GM23338 (cell line): ENCODE results near the gene C6orf47. TPM values are rescaled to one million over a fixed set of nuclear protein-coding genes. Genes with fewer than 3 reads are reported as not detected.

Source experiments
- ATAC-seq: fragments of 200-7000 bp; cut with Tn5 transposase; 3 replicates; pipeline ENCODE4 v1.9.1; 2020
- DNase-seq: peaks from one replicate; pipeline ENCODE4 v3.0.0-alpha.2; 2015; ENCODE audit warnings: low spot score
- H2AFZ ChIP-seq: fragments of 200-600 bp; sonication (generic); 2 replicates; pipeline ENCODE4 v1.8.0; 2016; ENCODE audit warnings: antibody characterized with exemption, mild to moderate bottlenecking, moderate library complexity
- H3F3A ChIP-seq: fragments of 200-600 bp; sonication (generic); replicated peaks from 2 replicates; pipeline ENCODE4 v1.8.0; 2017; ENCODE audit warnings: antibody characterized with exemption, mixed run types, low read depth
- H3K27ac ChIP-seq: fragments of 200-600 bp; sonication (generic); 2 replicates; pipeline ENCODE4 v1.6.1; 2016; ENCODE audit warnings: low read depth
- H3K27me3 ChIP-seq: fragments of 200-600 bp; sonication (generic); 2 replicates; pipeline ENCODE4 v1.8.0; 2016; ENCODE audit warnings: mild to moderate bottlenecking, mixed run types, moderate library complexity; ENCODE audit not compliant: insufficient read depth
- H3K36me3 ChIP-seq: fragments of 200-600 bp; sonication (generic); 2 replicates; pipeline ENCODE4 v1.8.0; 2016; ENCODE audit warnings: mild to moderate bottlenecking; ENCODE audit not compliant: insufficient read depth
- H3K4me1 ChIP-seq: fragments of 200-600 bp; sonication (generic); 2 replicates; pipeline ENCODE4 v1.8.0; 2016; ENCODE audit warnings: mild to moderate bottlenecking, moderate library complexity; ENCODE audit not compliant: insufficient read depth
- H3K4me2 ChIP-seq: fragments of 200-600 bp; sonication (generic); 2 replicates; pipeline ENCODE4 v1.7.1; 2017; ENCODE audit warnings: mixed run types
- H3K4me3 ChIP-seq: fragments of 200-600 bp; sonication (generic); 2 replicates; pipeline ENCODE4 v1.6.1; 2016; ENCODE audit warnings: mixed run types
- H3K79me2 ChIP-seq: fragments of 200-600 bp; sonication (generic); replicated peaks from 2 replicates; pipeline ENCODE4 v1.8.0; 2017; ENCODE audit warnings: mild to moderate bottlenecking; ENCODE audit not compliant: insufficient read depth
- H3K9me2 ChIP-seq: fragments of 200-600 bp; sonication (generic); 2 replicates; pipeline ENCODE4 v1.8.0; 2017; ENCODE audit not compliant: insufficient read depth
- H4K20me1 ChIP-seq: fragments of 200-600 bp; sonication (generic); replicated peaks from 2 replicates; pipeline ENCODE4 v1.8.0; 2017; ENCODE audit warnings: mild to moderate bottlenecking; ENCODE audit not compliant: insufficient read depth
- H3K27ac Mint-ChIP-seq: 2 replicates; pipeline ENCODE4 v1.8.0; 2020; ENCODE audit warnings: inconsistent platforms, mild to moderate bottlenecking, moderate library complexity, mixed read lengths
- H3K27me3 Mint-ChIP-seq: 3 replicates; pipeline ENCODE4 v1.8.0; 2022; ENCODE audit warnings: low read depth, mild to moderate bottlenecking, moderate library complexity, mixed read lengths, inconsistent platforms; ENCODE audit not compliant: insufficient read depth, poor library complexity
- H3K36me3 Mint-ChIP-seq: 3 replicates; pipeline ENCODE4 v1.8.0; 2021; ENCODE audit warnings: low read depth, mild to moderate bottlenecking, inconsistent platforms, moderate library complexity, mixed read lengths
- H3K4me1 Mint-ChIP-seq: 3 replicates; pipeline ENCODE4 v1.8.0; 2020; ENCODE audit warnings: mild to moderate bottlenecking, inconsistent platforms, mixed read lengths
- H3K4me3 Mint-ChIP-seq: 3 replicates; pipeline ENCODE4 v1.8.0; 2021; ENCODE audit warnings: moderate library complexity, mild to moderate bottlenecking, inconsistent platforms, mixed read lengths
- H3K9me3 Mint-ChIP-seq: 3 replicates; pipeline ENCODE4 v1.8.0; 2020; ENCODE audit warnings: moderate library complexity, mild to moderate bottlenecking, inconsistent platforms, mixed read lengths
- CREB1 ChIP-seq: fragments of 250-450 bp; sonication (Bioruptor Pico); IDR thresholded peaks from 2 replicates; pipeline ENCODE4 v1.5.0; 2020; ENCODE audit warnings: low read depth, mild to moderate bottlenecking, moderate library complexity
- NANOG ChIP-seq: IDR thresholded peaks from 2 replicates; pipeline ENCODE4 v1.6.1; 2016; ENCODE audit warnings: antibody characterized with exemption, borderline replicate concordance
- ZNF331 ChIP-seq: fragments of 250-450 bp; sonication (Bioruptor Pico); IDR thresholded peaks from 2 replicates; pipeline ENCODE4 v1.5.0; 2020; ENCODE audit warnings: low read depth, mild to moderate bottlenecking, moderate library complexity
- polyA plus RNA-seq: library from polyadenylated mRNA; unstranded; fragments of >200 nt; fragmentation: Nextera tagmentation; extraction: Ambion mirVana; gene quantifications from 2 replicates; pipeline ENCODE4 v1.2.1, GENCODE V29; 2016
- total RNA-seq: library from RNA; depleted of rRNA; stranded (reverse); fragments of >200 nt; shearing (Covaris generic); gene quantifications from 2 replicates; pipeline ENCODE4 v1.2.3, GENCODE V29; 2014
- TF ChIP-seq, protein P1 (sequence below): fragments of 250-450 bp; sonication (Bioruptor Pico); IDR thresholded peaks from 2 replicates; pipeline ENCODE4 v1.5.0; 2020; ENCODE audit warnings: mild to moderate bottlenecking, moderate library complexity
- TF ChIP-seq, protein P2 (sequence below): IDR thresholded peaks from one replicate; pipeline ENCODE4 v1.6.1; 2018; ENCODE audit warnings: antibody characterized with exemption; ENCODE audit not compliant: unreplicated experiment

The C6orf47 gene
- total and polyA plus RNA-seq, 2 experiments from 2014 or later = 9.4 to 12.8 TPM

DNA sequence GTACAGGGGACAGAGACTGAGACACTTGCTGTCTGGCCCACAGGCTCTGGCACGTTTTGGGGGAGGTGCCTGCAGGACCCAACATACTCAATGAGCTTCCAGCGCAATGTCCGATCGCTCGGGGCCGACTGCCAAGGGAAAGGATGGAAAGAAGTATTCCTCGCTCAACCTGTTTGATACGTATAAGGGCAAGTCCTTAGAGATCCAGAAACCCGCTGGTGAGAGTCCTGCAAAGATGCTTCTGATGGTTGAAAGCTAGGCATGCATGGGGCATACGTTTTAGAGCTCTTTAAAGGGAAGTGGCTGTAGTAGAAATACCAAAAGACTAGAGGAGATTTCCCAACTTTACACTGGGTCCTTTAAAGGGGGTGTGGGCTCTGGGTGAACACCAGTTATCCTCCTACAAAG lies 37.9 kb downstream of the C6orf47 start:
- peaks cover 43% of the 10 kb centered on the region for H4K20me1 ChIP-seq
- peak overlapping the region; percentile 99 for H3K4me2 ChIP-seq
- DNase-seq (no peak), ATAC-seq (no peak)
- Mint-ChIP-seq H3K27me3 (peaks cover 28% of the 10 kb centered on the region), H3K4me1 (peaks cover 9% of the 10 kb centered on the region), H3K36me3 (peaks cover 75% of the 10 kb centered on the region), H3K27ac (peak overlapping the region; percentile 99), H3K4me3 (peak overlapping the region; percentile 94), H3K9me3 (peaks cover 6% of the 10 kb centered on the region)
- TF ChIP-seq, protein P1, sequence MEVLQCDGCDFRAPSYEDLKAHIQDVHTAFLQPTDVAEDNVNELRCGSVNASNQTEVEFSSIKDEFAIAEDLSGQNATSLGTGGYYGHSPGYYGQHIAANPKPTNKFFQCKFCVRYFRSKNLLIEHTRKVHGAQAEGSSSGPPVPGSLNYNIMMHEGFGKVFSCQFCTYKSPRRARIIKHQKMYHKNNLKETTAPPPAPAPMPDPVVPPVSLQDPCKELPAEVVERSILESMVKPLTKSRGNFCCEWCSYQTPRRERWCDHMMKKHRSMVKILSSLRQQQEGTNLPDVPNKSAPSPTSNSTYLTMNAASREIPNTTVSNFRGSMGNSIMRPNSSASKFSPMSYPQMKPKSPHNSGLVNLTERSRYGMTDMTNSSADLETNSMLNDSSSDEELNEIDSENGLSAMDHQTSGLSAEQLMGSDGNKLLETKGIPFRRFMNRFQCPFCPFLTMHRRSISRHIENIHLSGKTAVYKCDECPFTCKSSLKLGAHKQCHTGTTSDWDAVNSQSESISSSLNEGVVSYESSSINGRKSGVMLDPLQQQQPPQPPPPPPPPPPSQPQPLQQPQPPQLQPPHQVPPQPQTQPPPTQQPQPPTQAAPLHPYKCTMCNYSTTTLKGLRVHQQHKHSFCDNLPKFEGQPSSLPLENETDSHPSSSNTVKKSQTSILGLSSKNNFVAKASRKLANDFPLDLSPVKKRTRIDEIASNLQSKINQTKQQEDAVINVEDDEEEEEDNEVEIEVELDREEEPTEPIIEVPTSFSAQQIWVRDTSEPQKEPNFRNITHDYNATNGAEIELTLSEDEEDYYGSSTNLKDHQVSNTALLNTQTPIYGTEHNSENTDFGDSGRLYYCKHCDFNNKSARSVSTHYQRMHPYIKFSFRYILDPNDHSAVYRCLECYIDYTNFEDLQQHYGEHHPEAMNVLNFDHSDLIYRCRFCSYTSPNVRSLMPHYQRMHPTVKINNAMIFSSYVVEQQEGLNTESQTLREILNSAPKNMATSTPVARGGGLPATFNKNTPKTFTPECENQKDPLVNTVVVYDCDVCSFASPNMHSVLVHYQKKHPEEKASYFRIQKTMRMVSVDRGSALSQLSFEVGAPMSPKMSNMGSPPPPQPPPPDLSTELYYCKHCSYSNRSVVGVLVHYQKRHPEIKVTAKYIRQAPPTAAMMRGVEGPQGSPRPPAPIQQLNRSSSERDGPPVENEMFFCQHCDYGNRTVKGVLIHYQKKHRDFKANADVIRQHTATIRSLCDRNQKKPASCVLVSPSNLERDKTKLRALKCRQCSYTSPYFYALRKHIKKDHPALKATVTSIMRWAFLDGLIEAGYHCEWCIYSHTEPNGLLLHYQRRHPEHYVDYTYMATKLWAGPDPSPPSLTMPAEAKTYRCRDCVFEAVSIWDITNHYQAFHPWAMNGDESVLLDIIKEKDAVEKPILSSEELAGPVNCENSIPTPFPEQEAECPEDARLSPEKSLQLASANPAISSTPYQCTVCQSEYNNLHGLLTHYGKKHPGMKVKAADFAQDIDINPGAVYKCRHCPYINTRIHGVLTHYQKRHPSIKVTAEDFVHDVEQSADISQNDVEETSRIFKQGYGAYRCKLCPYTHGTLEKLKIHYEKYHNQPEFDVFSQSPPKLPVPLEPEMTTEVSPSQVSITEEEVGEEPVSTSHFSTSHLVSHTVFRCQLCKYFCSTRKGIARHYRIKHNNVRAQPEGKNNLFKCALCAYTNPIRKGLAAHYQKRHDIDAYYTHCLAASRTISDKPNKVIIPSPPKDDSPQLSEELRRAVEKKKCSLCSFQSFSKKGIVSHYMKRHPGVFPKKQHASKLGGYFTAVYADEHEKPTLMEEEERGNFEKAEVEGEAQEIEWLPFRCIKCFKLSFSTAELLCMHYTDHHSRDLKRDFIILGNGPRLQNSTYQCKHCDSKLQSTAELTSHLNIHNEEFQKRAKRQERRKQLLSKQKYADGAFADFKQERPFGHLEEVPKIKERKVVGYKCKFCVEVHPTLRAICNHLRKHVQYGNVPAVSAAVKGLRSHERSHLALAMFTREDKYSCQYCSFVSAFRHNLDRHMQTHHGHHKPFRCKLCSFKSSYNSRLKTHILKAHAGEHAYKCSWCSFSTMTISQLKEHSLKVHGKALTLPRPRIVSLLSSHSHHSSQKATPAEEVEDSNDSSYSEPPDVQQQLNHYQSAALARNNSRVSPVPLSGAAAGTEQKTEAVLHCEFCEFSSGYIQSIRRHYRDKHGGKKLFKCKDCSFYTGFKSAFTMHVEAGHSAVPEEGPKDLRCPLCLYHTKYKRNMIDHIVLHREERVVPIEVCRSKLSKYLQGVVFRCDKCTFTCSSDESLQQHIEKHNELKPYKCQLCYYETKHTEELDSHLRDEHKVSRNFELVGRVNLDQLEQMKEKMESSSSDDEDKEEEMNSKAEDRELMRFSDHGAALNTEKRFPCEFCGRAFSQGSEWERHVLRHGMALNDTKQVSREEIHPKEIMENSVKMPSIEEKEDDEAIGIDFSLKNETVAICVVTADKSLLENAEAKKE (CRISPR knock-in tag) = no peak
- no peak for TF ChIP-seq ZNF331
- no peak for TF ChIP-seq CREB1 (CRISPR knock-in tag)
- TF ChIP-seq NANOG = no peak
- TF ChIP-seq, protein P2, sequence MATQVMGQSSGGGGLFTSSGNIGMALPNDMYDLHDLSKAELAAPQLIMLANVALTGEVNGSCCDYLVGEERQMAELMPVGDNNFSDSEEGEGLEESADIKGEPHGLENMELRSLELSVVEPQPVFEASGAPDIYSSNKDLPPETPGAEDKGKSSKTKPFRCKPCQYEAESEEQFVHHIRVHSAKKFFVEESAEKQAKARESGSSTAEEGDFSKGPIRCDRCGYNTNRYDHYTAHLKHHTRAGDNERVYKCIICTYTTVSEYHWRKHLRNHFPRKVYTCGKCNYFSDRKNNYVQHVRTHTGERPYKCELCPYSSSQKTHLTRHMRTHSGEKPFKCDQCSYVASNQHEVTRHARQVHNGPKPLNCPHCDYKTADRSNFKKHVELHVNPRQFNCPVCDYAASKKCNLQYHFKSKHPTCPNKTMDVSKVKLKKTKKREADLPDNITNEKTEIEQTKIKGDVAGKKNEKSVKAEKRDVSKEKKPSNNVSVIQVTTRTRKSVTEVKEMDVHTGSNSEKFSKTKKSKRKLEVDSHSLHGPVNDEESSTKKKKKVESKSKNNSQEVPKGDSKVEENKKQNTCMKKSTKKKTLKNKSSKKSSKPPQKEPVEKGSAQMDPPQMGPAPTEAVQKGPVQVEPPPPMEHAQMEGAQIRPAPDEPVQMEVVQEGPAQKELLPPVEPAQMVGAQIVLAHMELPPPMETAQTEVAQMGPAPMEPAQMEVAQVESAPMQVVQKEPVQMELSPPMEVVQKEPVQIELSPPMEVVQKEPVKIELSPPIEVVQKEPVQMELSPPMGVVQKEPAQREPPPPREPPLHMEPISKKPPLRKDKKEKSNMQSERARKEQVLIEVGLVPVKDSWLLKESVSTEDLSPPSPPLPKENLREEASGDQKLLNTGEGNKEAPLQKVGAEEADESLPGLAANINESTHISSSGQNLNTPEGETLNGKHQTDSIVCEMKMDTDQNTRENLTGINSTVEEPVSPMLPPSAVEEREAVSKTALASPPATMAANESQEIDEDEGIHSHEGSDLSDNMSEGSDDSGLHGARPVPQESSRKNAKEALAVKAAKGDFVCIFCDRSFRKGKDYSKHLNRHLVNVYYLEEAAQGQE = no peak
- H3K27me3 ChIP-seq = no peaks in the 10 kb centered on the region
- H2AFZ ChIP-seq = no peak overlapping the region
- peaks cover 36% of the 10 kb centered on the region for H3F3A ChIP-seq
- peak overlapping the region; percentile 100 for H3K4me3 ChIP-seq
- H3K4me1 ChIP-seq = peaks cover 15% of the 10 kb centered on the region
- H3K9me2 ChIP-seq = no peaks in the 10 kb centered on the region
- no peak overlapping the region for H3K27ac ChIP-seq
- H3K79me2 ChIP-seq = peaks cover 54% of the 10 kb centered on the region
- H3K36me3 ChIP-seq = peaks cover 52% of the 10 kb centered on the region
